HTERT RPE-1 (cell line): ENCODE measurements around the gene SUN5.

Source experiments
- in situ Hi-C: fragments of 300-500 bp; cut with MboI; formaldehyde crosslinking; loops from 4 replicates; pipeline ENCODE4 v1.14.3; 2020; ENCODE audit warnings: low sequenced_read_pairs

Gene SUN5

DNA sequence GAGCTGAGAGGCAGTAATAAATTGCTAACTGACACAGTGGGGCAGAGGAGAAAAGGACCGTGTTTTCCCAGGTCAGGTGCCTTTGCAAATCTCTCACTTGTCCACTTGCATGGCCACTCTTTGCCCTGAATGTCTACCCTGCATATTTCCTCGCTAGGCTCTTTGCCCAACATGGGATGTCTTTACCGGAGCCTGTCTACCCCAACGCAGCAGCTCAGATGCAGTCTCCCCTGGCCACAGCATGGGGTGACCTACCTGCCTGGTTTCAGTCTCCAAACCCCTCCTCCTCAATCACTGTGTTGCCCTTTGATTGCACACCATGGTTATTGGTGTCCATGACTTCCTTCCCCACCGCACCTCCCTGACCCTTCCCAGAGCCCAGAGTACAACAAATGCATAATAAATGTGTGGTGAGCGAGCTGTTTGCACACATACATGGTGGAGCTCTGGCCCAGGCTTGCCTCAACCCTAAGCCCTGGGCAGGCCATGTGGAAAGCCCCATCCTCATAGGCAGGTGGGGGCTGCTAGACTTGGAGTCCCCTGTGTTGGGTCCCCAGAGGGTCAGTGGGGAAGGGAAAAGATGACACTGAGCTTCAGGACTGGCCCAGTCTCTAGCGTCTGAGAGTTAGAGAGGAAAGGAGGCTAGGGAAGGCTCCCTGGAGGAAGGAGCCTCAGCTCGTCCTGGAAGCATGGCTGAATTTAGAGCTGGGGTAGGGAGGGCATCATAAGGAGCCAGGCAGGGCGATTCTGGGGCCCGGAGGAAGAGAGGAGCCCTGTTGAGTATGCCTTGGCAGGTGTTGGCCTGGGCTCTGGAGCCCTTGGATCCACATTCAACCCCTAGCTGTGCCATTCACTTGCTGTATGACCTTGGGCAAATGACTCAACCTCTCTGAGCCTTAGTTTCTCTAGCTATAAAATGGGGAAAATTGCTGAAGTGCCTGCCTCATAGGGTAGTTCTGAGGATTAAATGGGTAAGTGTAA is 22.8 kb upstream of the SUN5 start:
- in situ Hi-C loops, result no loop called here

DNA sequence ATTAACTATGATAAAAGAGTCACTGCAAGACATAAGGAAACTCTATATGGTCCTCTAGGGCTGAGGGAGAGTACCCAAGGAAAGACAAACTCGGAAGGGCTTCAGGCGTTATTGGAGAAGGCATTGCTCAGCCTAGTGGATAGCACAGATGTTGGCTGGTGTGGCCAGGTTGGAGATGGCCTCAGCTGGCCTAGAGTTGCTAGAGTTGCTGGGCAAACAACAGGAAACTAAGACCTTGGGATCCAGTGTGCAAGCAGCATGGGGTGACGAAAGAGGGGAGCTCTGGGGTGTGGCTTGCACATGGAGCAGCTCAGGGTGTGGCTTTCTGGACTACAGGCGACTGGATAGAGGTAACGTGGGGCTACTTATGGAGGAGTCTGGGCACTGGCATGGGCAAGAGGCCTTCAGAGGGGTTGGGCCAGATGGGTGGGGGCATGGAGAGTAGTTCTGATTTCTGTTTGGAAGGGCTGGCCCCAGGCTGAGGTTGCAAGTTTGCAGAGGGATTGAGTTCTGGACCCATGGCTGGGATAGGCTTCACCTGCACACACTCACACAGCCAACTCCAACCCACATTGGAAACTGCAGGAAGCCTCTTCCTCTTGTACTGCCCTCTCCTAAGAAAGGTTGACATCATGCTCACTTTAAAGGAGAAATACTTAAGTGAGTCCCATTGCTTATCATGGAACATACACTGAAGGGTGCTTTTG is 22.0 kb upstream of the SUN5 start:
- in situ Hi-C loops, result no loop called here

DNA sequence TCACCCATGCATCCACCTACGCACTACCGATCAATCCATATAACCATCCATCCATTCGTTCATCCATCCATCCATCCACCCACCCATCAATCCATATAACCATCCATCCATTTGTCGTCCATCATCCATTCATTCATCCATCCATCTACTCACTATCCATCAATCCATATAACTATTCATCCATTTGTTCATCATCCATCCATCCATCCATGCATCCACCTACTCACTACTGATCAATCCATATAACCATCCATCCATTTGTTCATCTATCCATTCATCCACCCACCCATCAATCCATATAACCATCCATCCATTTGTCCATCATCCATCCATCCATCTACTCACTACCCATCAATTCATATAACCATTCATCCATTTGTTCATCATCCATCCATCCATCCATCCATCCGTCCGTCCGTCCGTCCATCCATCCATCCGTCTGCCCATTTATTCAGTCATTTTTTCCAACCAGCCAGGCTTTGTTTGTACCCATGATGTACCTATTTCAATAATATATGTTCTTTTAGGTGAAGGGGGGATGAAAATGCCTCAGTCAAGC is 21.2 kb upstream of the SUN5 start:
- in situ Hi-C loops, result no loop called here

DNA sequence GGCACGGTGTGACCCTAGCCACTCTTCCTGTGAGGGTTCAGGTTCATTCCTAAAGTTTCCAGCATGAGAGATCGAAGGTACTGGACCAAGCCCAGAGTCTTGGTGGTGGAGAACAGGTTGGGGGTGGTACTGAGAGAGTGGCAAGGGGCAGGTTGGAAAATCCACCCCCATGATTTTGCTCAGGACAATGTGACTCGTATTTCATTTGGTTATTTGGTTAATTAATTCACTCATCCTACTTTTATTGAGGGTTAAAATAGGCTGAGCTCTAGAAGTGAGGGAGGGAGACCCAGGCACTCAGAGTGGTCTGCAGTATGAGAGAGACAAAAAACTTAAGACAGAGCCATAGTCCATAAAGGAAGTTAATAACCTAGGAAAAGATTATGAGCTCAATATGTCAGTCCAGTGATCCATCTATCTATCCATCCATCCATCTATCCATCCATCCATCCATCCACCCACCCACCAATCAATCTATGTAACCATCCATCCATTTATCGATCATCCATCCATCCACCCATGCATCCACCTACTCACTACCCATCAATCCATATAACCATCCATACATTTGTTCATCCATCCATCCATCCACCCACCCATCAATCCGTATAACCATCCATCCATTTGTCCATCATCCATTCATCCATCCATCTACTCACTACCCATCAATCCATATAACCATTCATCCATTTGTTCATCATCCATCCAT is 20.5 kb upstream of the SUN5 start:
- in situ Hi-C loops, result no loop called here

DNA sequence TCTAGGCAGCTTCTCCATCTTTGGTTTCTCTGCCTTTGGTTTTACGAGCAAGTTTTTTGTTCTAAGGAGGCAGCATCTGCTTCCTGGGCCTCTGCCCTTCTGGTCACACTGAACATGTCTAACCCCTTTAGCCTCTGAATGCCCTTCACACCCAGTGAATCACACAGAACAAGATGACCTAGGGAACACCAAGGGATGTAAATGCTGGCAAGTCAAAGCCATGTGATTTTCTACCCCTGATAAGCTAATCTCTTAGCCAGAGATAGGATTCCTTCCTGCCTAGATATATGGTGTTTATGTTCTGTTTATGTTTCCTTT is 20.0 kb upstream of the SUN5 start:
- in situ Hi-C loops, result no loop called here

DNA sequence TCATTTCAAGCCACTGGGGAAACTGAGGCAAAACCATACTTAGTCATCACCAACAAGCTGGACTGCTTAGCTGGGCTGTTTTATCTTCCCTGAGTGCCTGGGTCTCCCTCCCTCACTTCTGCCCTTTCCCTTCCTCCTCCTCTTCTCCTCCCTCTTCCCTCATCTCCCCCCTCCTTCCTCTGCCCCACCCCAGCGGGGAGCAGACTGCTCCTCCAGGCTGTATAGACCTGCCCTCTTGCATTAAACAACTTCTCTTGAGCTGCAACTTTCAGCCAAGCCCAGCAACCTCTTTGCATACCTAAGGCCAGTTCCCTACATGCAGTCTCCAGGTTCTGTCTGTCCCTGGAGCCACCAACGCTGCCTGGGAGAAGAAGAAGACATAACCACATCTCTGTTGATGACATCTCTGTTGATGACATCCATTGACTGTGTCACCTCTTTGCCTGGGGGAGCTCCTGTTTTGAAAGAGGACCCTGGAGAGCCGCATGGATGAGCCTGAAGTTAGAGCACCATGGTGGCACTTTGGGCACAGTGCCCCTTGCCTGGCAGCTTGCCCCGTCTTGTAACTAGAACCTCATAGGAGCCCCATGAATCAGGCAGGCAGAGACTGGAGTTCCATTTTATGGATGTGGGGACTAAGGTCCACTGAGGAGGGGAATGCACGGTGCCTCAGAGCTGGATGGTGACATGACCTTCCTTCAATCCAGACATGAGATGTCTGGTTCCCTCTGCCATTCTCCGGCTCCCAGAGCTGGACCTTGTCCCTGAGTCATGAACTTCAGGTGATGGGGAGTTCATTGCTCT is 19.4 kb upstream of the SUN5 start:
- in situ Hi-C loops, result no loop called here

DNA sequence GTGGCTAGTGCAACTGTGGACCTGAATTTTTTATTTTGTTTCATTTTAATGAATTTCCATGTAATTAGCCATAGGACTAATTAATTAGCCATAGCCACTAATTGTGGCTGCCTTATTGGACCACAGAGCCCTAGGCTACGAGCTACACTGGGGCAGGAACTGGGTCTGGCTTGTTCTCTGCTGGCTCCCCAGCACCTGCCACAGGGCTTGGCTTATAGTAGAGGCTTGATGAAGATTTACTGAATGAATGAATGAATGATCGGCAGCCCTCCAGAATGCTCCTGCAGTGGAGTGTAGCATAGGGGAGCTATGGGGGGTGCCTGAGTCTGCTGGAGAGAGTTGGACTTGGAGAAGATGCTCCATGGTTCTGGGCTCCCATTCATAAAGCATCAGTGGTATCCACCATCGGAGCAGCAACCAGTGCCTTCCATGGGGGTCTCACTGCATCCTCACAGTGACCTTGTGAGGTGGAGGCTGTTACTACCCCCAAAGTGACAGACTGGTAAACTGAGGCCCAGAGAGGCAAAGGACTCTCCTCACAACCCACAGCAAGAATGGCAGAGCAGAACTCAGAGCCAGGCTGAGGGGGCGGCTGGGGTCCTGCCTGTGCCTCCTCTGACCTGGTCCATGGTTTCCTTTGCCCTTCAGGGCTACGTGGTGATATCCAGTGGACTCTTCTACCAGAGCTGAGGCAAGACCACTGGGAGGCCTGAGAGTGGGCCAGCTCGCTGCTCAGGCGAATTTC is 18.6 kb upstream of the SUN5 start:
- in situ Hi-C loops, result no loop called here

DNA sequence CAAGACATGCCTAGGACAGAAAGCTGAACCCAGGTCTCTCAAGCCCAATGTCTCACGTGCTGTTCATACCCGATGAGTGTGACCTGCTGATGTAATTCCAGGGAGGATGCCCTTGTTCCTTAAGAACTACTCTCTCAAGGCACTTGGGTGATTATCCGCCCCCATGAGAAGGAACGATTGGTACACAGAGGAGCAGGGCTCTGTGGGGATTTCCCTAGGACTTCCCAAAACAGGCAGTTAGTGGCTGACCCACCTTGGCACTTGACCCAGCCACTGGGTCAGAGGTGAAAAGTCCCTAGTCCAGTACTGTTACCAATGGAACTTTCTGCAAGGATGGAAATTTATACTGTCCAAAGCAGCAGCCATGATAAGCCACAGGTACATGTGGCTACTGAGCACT is 18.1 kb upstream of the SUN5 start:
- in situ Hi-C loops, result no loop called here

DNA sequence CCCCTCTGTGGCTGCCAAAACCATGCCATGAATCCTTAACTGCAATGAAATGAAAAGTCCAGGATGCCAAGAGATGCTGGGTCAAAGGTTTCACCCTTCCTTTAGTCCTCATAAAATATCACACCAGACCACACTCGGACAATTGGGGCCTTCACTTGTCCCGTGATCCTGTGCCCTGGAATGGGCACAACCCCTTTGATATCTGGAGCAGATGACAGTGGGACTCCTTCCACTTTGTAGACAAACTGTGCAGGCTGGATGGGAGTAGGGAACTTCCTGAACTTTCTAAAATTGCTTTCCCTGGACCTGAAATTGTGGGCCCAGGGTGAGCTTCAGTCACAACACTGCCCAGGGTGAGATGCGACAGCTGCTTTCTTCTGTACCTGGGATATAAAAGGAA is 17.6 kb upstream of the SUN5 start:
- in situ Hi-C loops, result no loop called here

DNA sequence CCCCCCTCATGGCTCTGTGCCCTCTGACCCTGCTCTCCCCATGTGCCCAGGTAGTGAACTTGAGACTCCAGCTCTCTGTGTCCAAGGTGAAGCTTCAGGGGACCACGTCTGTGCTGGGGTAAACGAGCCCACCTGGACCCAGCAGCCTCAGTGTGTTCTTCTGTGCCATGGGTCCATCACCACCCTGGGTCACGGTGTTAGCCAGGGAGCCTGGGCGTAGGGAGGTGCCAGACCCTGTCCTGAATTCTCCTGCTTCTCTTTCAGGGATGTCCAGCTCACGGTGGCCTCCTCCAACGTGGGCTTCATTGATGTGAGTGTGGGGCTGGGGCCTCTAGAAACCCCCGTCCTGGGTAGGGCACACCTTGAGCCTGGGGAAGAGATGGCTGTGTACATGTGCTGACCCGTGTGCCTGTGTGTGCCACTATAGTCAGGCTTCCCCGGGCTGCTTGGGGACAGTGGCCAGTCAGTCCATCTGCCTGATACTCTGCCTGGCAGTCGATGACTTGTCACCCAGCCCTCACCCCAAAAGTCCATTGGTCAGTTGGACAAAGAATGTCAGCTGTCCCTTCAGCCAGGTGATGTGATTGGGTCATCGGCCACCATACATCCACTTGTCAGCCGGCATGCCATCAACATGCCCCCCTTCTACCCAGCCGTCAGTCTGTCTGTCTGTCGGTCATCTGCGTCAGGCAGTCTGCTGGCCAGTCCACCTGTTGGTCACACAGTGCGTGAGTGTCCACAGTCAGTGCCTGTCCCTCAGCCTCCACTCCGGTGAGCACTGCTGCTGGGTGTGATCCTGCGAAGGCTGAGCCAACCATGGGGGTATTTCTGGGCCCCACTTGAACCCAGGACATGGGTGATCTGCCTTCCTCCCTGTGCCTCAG is 16.3 kb upstream of the SUN5 start:
- in situ Hi-C loops, result no loop called here

DNA sequence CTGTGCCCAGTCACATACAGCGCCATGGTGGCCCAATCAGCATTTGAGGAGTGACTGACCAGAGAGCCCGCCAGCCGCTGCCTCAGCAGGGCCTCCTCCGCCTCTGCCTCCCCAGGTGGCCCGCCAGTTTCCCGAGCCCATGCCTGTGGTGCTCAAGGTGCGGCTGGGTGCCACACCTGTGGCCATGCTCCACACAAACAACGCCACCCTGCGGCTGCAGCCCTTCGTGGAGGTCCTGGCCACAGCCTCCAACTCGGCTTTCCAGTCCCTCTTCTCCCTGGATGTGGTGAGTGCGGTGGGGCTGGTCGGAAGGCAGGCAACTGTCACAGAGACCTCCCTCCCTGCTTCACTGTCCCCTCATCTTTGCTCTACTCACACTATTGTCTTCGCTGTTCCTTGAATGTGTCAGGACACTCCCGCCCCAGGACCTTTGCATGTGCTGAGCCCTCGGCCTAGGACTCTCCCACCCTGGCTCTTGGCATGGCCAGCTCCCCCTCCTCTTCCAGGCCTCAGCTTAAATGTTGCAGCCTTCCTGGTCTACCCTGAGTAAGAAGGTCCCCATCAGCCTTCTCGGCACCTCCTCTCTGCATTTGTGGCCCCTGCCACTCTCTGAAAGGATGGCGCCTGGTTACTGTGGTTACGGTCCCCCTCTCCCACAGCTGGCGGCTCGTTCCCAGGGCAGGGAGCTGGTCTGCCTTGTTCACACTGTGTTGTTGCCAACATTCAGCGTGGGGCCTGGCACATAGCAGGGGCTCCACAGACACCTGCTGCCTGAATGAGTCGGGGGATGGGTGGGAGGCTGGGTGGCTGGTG is 15.4 kb upstream of the SUN5 start:
- in situ Hi-C loops, result no loop called here

DNA sequence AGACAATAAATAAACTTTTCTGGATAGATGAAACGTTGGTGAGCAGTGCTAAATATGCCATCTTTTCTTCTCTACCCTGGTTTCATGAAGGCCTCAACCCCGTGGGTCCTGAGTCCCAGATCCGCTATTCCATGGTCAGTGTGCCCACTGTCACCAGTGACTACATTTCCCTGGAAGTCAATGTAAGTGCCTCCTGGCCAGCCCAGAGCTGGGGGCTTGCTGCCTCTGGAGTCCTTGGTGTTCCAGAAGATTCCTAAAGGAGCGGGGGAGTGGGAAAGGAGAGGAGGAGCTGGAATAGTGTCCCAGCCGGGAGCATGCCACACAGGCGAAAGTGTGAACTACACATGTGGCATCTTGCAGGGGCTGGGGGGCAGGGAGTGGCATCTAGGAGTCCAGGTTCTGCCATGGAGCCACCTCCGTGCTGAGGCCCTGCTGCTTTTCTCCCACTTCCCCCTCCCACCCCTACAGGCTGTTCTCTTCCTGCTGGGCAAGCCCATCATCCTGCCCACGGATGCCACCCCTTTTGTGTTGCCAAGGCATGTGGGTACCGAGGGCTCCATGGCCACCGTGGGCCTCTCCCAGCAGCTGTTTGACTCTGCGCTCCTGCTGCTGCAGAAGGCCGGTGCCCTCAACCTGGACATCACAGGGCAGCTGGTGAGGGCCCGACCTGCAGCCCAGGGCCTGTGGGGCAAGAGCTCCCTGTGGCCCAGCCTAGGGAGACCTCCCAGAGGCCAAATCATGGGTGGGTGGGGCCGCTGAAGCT is 14.1 kb upstream of the SUN5 start:
- in situ Hi-C loops, result no loop called here

DNA sequence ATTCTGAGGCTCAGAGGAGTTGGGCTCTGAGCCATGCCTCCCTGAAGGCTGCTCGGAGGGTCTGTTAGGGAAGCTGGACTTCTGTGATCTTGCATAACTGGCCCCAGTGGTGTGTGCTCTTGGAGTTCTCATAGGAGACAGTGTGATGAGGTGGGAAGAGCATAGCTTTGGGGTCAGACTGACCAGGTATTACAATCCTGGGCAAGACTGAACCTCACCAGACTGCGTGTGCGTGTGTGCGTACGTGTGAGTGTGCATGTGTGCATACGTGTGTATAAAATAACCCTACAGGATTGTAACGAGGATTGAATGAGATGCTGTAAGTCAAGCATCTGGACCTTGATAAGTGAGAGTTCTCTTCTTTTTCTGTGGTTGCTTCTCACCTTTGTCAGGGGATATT is 13.3 kb upstream of the SUN5 start:
- in situ Hi-C loops, result no loop called here

DNA sequence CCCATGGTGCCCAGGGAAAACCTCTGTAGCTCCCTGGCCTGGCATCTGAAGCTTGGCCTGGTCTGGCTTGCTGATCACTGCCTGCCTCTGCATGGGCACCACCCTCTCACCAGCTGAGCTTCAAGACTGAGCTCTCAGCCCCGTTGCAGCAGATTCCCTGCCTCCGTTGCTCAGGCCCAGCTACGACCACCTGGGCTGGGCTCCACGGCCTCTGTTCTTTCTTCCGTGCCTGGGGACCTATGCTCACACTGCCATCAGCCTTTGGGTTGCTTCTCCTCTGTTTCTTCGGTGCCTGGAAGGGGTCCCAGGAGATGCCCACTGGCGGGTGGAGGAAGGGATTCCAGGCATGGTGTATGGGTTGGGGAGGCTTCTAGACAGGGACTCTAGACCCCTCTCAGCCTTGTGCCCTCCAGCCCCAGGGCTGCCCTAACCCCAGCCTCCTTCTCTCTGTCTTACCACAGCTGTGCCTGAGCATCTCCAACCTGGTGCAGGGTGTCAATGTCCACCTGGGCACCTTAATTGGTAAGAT is 12.4 kb upstream of the SUN5 start:
- in situ Hi-C loops, result no loop called here

DNA sequence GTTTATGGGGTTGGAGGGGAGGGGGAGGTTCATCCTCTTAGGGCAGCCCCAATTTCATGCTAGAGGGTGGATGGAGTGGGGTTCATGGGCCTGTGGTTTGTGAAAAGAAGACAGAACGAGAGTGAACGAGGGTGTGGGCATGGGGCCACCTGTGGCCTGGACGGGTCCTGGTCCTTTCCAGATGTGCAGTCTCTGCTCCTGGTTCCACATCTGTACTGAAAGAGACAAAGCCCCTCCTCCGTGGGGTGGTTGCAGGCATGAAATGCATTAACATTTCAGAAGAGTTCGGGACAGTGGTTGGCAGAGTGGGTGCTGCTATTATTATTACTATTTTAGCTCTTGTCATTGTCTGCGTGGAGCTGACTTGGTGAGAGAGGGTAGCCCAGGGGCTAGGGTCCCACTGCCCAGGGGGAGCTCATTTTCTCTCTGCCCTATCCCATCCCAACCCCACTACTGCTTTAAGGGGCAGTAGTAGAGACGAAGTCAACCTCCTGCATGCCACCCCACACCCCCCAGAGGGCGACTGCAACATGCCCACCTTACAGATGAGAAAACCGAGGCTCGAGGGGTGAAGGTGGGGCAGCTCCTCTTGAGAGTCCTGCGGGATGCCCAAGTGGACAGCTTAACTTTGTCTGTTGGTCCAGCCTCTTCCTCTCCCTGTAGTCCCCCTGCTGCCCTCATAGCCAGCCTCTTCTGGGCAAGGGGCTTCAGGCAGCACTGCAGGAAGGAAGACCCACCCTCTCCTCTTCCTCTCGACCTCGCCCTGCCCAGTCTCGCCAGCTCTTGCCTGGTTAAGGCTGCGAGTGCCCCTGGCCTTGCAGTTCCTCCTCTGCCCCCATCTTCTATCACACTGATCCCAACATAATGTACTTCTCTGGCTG is 11.7 kb upstream of the SUN5 start:
- in situ Hi-C loops, result no loop called here

DNA sequence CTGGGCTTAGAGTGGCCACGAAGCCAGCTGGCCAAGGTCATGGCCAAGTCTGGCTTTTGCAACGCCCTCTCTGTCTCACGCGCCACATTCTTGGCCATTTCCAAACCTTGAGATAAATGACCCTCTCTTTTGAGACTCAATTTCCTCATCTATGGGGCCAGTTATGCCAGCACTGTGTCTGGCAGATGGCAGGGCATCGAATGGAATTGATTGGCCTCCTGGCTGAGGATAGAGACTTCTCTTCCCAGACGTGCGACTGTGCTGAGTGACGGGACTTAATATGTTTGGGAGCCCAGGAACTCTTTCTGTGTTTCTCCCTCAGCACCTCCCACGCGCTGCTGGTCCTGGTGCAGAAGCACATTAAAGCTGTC is 10.9 kb upstream of the SUN5 start:
- in situ Hi-C loops, result no loop called here
